HG02884 (cell line): Measurements from ENCODE around the gene ADORA1.

ENCODE experiments used
- ATAC-seq: cut with Tn5 transposase; IDR thresholded peaks from one replicate; pipeline ENCODE4 v1.9.1; 2021; ENCODE audit warnings: mild to moderate bottlenecking, moderate library complexity; ENCODE audit not compliant: unreplicated experiment

ADORA1 gene

DNA sequence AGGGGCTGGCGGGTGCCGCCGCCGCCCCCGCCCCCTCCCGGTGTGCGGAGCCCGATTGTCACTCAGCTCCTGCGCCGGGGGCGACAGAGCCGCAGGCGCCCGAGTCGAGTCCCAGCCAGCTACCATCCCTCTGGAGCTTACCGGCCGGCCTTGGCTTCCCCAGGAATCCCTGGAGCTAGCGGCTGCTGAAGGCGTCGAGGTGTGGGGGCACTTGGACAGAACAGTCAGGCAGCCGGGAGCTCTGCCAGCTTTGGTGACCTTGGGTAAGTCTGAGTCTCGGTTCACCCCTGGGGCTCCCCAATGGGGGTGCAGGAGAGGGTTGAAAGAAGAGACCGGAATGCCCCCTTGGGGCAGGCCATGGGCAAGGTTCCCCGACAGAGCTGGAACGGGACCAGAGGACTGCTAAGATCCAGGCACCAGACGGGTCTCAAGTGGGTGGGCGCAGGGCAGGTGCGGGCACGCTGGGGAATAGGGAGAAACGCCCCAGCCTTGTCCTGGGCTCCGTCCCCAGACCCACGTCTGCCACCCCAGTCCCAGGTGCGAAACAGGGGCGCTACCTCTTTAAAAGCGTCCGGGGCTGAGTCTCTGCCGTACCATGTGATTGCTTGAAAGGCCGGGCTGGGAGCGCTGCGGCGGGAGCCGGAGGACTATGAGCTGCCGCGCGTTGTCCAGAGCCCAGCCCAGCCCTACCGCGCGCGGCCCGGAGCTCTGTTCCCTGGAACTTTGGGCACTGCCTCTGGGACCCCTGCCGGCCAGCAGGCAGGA, at the start of gene ADORA1:
Gene ADORA1 (plus strand): TSS at position 61 of the 765 bp plus-strand sequence. CDS start 1,116 bp downstream, outside the sequence.
- ATAC-seq, result no peak

DNA sequence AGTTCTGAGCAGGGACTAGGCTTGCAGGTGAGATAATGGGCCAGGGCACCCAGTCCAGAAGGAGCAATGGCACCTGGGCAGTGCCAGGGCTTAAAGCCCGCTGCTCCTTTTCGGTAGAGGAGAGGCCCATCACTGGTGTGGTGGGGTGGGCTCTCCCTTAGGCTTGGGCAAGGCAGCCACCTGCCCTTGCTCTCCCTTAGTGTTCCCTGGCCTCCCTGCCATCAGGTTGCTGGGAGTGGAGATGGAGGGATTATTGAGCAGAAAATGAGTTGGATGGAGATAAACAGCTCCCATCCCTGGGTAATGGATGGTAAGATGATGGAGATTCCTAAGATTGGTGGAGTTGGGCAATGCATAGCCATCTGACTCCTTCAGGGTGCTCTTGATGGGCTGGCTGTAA, 49.6 kb upstream of the ADORA1 start:
- ATAC-seq, result no peak

DNA sequence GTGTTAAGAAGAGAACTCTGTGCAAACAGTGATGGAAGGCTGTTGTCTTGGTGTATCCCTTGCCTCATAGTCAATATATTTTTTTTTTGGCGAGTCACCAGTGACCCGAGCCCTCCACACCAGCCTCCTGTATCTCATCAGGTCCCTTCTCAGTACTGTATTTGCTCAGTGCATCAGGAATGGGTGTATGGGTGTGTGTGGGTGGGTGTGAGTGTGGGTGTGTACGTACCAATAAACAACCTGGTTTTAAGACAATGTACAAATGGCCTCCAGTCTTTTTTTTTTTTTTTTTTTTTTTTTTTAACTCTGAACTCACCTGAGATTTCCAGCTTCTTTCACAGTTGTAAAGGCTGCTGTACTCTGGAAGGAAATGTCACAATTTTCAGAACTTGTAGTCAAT, 49.0 kb upstream of the ADORA1 start:
- ATAC-seq, result no peak

DNA sequence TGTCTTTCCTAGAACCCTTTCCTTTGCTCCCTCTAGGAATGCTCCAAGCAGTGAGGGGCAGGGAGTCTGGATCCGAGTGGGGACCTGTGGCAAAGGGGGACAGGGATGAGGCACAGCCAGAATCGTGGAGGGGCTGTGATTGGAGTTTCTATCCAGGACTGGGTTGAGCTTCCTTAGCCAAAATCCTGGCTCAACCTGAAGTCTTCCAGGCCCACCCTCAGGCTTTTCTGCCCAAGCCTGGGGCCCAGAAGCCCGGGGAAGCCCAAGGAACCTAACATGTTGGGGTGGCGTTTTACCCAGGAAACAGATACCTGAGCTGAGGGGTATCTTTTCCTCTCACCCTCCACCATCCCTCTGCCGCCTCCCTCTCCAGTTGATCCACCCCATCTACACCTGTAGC, 47.1 kb upstream of the ADORA1 start:
- no peak for ATAC-seq

DNA sequence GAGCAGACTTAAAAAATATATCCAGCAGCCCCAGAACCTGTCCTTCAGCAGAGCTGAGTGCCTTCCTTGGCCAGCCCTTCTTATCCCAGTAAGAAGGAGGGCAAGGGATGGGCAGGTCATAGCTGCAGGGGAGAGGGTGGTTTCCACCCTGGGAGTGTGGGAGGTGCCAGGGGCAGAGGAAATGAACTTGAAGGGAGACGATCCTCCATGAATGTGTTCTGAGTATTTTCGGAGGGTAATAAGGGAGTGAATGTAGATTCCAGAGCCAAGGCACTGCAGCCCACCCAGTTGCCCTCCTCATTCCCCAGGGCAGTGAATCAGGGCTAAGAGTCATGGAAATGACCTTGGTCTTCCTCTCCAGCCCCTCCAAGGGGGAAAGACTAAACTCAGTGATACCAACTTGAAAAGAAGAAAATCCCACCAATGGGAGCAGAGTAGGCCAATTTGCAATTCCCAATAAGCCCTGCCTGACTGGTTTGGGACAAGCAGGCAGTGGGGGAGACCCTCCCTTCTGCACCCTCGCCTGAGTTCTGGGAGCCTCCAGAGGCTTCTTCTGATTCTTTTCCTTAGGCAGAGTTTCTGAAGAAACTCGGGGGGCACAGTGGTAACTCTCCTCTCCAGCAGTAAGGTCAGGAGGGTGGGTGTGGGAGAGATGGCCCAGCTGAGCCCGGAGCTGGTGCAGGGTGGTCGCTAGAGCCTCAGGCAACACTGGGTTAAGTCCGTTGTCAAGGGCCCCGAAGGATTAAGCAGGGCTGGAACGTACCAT, 45.9 kb upstream of the ADORA1 start:
- ATAC-seq, result no peak

DNA sequence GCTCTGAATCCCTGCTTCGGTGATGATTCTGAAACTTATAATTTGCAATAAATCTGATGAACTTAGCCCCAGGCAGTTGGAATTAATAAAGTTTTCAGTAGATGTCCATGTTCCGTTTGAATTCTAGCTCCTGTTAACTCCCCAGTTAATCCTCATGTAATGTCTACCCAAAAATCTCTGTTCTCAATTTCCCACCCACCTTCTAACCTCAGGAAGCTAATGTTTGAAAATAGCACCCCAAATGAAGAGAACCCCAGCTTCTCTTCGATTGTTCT, 45.4 kb upstream of the ADORA1 start:
- no peak for ATAC-seq

DNA sequence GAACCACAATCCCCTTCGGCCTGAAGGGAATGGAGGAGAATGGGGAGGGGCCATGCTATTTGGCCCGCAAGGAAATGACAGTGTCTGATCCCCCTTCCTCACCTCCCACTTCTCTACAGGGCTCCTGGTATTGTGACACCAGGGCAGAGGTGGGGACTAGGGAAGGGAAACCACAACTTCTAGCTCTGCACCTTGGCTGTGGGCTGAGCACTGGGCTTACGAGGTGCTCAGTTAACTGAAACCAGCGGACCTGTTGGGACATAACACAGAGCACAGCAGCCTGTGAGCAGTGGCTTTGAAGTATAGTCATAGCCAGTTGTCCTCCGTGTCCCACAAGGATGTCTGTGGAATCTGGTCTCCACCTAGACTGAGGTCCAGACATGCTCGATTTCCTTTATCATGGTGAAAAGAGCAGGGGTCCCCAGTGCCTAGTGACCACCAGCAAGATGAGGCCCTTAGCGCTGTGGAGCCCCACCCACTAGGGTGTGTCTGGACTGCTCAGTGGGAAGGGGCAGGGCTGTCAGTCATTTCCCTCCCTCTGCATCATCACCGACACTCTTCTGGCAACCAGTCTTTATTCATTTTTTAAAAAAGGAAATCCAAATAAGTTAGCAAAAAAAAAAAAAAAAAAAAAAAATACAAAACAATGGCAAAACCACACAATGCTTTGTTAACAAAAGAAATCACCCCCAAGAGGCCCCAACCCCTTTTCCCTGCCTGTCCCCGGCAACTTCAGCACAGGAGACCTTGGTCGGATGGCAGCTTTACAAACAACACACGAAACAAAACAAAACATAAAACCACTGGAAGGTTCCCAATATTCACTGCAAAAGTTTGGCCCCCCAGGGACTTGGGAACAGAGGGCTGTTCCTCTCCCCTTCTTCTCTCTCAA, 44.7 kb upstream of the ADORA1 start:
- ATAC-seq, result no peak

DNA sequence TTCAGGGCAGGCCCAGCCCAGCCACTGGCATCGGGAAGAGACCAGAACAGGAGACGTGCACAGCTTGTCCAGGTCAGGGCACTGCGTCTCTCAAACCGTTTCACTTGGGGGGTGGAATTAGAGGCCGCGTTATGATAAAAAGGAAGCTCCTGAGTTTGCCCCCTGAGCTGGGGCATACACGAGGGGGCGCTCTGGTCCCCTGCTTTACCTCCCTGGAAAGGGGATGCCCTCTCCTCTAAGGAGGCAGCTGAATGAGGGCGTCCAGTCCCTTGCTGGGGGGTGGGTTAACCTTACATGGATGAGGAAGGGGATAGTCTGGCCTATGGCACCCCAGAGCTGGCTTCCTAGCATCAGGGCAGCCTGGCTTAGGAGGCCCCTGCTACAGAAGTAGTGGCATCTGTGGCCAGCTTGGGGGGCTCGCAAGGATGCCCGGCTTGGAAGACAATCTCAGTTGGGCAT, 44.0 kb upstream of the ADORA1 start:
- no peak for ATAC-seq

DNA sequence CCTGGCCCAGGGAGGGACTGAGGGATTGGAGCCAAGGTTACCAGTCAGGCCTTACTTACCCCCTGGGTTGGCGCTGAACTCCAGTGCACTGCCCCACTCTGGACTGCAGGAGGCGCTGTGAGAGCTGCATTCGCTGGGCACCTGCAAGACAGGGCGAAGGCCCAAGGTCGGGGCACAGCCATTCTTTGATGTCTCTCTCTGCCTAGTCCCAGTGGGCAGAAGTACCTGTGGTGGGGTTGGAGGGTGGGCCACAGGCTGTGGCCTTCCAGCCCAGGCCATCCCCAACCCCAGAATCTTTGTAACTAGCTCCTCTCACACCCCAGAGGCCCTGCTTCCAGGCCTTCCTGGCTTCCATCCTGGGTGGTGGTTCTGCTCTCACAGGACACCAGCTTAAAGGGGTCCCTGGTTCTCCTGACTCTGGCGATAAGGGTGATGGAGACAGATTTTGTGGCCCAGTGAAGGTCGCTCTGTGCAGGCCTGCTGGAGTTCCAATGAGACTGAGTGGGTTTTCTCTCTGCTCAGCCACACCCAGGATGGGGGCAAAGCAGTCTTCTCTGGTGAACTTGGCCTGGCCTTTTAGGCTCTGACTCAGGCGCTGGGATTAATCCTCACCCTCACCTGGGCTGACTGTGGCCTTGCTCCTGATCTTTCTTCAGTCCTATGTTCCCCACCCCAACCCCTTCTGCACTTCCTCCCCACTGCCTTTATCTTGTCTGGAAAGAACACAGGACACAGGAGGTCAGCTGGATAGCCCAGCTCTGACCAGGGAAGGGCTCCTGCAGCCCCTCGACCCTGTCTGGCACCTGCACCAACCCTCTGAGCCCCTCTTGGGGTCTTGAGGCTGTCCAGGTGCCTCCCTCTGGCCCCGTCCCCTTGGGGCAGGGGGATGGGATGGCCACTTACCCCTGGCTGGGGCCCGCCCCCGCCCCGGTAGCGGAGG, 42.7 kb upstream of the ADORA1 start:
- ATAC-seq, result no peak

DNA sequence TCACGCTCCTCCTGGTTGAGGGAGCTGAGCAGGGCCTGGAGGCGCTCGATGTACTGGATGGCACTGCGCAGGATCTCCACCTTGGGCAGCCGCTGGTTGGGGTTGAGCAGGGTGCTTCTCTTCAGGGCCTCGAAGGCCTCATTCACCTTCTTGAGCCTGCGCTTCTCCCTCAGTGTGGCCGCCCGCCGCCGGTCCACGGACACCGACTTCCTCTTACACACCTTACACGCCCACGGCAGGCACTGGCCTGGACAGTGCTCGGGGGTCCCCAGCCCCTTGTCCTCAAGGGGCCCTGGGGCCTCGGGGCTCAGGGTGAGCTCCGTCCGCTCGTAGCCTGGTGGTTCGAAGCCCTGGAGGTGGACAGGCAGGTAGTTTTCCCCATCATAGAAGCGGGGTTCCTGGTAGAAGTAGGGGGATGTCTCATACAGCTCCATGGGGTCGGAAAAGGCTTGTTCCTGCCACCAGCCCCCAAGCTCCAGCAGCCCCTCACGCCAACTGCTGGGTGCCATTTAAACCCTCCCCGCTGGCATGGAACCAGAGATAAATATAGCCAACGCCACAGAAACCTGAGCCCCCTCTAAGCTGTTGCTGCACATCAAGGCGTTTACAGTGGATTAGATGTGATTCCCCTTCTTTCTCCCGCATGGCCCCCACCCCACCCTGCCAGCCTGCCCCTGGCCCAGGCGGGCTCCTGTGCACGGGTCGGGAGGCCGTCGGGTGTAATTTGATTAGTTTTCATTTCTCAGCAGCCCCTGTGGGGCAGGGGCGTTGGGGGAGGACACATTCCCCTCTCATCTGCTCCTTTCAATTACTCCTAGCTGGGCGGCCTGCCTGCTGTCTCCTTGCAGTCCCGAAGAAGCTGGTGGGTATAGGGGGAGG, 41.8 kb upstream of the ADORA1 start, which contains the start of gene MYOG:
Gene MYOG (minus strand): TSS at position 485 of the 879 bp plus-strand sequence. CDS start 51 bp downstream, at position 434.
- ATAC-seq, result no peak

DNA sequence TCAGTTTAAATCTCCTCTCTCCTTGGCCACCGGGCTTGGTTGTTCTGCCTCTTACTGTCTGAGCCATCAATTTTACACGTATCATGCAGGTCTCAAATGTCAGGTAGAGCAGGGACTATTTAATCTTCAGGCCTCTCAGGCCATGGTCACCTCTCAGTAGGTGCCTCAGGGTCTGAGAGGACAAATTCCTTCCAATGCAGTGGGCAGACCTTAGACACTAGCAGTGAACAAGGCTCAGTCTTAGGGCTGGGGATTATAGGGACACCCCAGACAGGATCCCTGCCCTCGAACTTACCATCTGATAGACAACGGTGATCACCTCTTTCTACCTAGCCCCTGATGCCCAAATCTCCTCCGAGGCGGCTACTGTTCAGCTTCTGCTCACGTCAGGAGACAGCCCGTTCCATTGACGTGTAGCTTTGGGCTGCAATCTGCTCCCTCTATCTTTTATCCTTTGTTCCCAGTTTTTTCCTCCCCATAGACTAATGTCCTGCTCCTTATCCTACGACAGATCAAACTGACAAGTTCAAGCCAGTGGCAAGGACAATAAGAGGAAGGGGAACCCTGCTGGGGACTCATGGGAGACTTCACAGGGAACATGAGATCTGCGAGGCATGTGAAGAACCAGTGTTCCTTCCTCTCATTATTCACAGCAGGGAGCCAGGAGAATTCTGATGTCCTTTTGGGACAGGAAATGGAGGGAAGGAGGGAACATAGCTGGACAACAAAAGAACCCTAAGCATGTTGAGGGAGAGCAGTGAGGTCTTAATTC, 40.3 kb upstream of the ADORA1 start:
- no peak for ATAC-seq

DNA sequence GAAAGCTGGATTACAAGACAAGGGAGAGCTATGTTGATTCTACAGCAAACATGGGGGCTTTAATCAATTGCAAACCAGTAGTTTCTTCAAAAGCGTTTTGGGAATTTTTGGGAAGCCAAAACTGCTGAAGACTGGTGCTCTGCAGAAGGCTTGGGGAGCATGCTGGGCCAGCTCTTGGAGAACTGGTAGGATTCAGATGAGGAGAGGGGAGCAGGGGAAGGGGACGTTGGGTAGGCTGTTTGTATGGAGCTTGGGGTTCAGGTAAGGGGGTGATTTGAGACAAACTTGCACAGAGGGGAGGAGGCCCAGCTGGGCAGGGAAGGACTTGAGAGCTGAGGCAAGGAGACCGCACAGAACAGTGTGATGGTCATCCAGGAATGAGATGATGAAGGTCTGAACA, 39.1 kb upstream of the ADORA1 start:
- ATAC-seq, result no peak

DNA sequence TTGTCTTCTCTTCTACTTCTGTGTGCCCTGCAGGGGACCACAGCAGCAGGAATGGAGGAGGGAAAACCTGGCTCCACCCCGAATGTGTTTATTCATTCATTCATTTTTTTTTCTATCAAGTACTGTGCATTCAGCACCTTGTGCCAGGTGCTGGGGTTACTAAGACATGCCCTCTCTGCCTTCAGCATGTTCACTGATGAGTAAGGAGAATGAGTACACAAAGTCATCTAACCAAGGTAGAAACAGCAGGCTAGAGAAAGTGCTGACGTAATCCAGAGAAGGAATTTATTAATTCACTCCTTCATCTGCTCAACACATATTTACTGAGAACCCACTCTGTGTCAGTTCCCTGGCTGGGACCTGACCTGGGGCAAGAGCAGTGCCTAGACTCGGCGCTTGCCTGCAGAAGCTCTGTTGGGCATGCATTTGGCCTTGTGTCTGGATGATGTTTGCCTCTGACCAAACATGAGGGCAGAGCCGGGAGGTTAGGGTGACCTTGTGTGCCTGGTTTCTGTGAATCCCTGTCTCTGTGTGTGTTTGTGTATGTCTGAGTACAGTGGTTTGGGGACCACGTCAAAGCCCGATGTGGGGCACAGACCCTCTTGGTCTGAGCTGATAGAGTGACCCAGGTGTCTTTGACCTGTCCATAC, 38.4 kb upstream of the ADORA1 start:
- ATAC-seq, result no peak

DNA sequence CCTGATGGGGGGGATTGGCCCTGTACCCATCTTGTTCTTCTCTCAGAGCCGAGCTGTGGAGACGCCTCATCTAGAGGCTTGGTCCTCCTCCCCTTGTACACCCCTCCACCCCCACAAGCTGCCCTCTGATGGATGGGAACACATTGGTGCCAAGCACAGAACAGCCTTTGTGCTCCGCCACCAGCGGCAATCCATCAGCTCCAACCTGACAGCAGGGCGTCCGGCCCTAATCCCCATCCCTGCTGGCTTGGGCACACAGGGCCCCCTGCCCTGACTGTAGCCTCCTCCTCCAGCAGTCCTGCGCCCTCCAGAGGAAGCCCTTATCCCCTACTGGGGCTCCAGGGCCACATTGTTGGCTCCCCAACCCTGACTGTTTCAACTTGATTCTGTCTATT, 37.9 kb upstream of the ADORA1 start:
- no peak for ATAC-seq

DNA sequence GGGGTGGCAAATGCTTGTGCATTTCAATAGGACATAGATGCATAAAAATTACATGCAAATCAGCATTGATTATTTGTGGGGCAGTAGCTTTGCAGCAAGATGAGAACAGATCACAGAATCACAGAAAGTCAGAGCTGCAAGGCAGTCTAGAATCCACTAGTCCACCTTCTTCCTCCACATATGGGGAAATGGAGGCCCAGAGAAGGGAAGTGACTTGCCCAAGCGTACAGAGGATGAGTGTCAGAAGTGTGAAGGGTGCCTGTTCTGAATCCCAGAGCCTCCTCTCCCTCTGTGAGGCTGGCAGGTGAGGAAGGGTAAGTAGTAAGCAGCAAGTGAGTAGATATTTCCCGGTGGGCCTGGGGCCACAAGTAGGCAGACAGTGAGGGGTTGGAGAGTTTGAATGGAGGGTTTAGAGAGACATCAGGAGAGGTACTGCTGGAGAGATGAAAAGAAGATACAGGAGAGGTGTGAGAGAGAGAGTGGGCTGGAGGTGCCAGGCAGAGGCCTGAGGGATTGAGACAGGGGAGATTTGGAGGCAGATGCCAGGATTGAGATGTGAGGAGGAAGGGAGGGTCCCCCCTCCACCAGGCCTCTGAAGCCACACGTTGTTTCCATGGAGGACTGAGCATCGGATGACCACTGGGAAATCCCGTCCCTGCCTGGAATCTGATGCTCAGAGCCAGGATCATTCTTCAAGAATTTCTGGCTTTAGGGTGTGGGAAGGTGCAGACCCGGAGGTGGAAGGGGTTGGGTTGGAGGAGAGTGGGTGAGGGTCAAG, 36.9 kb upstream of the ADORA1 start:
- no peak for ATAC-seq

DNA sequence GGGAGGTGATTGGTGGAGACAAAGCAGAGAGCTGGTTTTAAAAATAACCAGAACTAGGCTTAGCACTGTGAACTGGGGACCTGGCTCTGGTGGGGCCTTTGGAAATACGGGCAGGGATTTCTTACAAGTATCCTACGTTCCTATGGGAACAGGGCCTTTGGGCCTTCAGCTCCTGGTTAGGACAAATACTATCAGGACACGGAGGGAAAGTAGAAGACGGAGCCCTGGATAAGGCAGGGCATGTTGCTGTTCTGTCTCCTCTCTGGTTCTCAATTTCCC, 36.4 kb upstream of the ADORA1 start:
- ATAC-seq, result no peak

DNA sequence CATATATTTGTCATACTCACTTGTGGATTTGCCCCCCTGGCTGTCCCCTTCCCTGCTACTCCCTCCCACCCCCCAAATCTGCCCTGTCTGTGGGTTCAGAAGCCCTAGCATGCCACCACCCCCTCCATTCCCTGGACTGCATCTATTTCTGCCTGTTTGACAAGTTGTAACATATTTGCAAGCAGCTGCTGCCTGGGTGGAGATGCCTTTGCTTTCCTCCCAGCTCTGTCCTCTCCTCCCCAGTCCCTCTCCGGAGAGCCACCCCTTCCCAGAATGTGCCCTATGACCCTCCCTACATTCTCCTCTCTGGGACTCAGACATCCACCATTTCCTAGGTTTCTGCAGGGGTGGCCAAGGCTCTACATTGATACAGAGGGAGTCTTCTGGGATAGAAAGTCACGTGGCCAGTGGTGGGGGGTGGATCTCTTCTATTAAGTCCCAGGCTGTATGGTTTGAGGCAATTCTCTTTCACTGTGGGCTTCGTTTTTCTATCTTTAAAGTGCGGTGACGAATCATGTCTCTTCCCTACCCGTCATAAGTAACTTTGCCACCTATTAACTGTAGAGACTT, 35.7 kb upstream of the ADORA1 start:
- ATAC-seq, result no peak
